ENCODE measurements around the gene RIPK3. TPM values are rescaled to one million over a fixed set of nuclear protein-coding genes. Genes with fewer than 3 reads are reported as not detected.

RIPK3 gene
- total and polyA plus RNA-seq, 4 donors: 1.0 to 2.9 (median 1.9) TPM

- Histone ChIP-seq H3K36me3 (ENCODE audit: control insufficient read depth in 4 of 4, insufficient read depth in 3 of 4, low read depth in 1 of 4, low read length in 3 of 4) (peaks cover 5 to 33% (median 20%) of the 10 kb centered on the region in 4 donors), H3K27ac (ENCODE audit: low read depth in 1 of 2, low read length in 2 of 2) (peak overlapping the region in 1 of 2 donors; percentile 48), H3K27me3 (ENCODE audit: control insufficient read depth in 4 of 4, insufficient read depth in 4 of 4, low read length in 3 of 4) (no peaks in the 10 kb centered on the region), H3K4me1 (ENCODE audit: control insufficient read depth in 4 of 4, insufficient read depth in 4 of 4, low read length in 3 of 4) (peaks cover 2 to 33% (median 32%) of the 10 kb centered on the region in 4 donors), H3K9me3 (ENCODE audit: control insufficient read depth in 4 of 4, low read length in 3 of 4) (no peaks in the 10 kb centered on the region), H3K9ac (ENCODE audit: low read depth in 1 of 2, low read length in 2 of 2) (no peak overlapping the region), H3K4me3 (ENCODE audit: low read depth in 1 of 3, low read length in 3 of 3) (no peak overlapping the region)
- TF ChIP-seq ZBTB33 (IDR thresholded peaks at IDR 0.05): no peak
- TF ChIP-seq, protein P1, sequence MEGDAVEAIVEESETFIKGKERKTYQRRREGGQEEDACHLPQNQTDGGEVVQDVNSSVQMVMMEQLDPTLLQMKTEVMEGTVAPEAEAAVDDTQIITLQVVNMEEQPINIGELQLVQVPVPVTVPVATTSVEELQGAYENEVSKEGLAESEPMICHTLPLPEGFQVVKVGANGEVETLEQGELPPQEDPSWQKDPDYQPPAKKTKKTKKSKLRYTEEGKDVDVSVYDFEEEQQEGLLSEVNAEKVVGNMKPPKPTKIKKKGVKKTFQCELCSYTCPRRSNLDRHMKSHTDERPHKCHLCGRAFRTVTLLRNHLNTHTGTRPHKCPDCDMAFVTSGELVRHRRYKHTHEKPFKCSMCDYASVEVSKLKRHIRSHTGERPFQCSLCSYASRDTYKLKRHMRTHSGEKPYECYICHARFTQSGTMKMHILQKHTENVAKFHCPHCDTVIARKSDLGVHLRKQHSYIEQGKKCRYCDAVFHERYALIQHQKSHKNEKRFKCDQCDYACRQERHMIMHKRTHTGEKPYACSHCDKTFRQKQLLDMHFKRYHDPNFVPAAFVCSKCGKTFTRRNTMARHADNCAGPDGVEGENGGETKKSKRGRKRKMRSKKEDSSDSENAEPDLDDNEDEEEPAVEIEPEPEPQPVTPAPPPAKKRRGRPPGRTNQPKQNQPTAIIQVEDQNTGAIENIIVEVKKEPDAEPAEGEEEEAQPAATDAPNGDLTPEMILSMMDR (IDR thresholded peaks at IDR 0.05; ENCODE audit: low read depth, low read length, missing input control): no peak
- no peak for TF ChIP-seq YY1 (IDR thresholded peaks at IDR 0.05)
- no peak for TF ChIP-seq RAD21 (IDR thresholded peaks at IDR 0.05)
- no peak for TF ChIP-seq NR2F2 (IDR thresholded peaks at IDR 0.05)
- TF ChIP-seq RXRA (IDR thresholded peaks at IDR 0.05): no peak
- no peak for TF ChIP-seq FOXA1 (IDR thresholded peaks at IDR 0.05)
- TF ChIP-seq ATF3 (IDR thresholded peaks at IDR 0.05): no peak
- no peak for TF ChIP-seq EGR1 (IDR thresholded peaks at IDR 0.05; ENCODE audit: low read depth in 2 of 2)
- no peak for DNase-seq (ENCODE audit: low spot score)
- 41% methylated on average over 9 of the region's 9 CpGs for WGBS
Measured at GRCh38 chr14:24290746-24291145, 49.0 kb downstream of the RIPK3 start.

- TF ChIP-seq SP1 (IDR thresholded peaks at IDR 0.05): no peak
- 84% methylated on average over 6 of the region's 6 CpGs for WGBS
- Histone ChIP-seq H3K27ac (ENCODE audit: low read depth in 1 of 2, low read length in 2 of 2) (no peak overlapping the region), H3K4me3 (ENCODE audit: low read depth in 1 of 3, low read length in 3 of 3) (no peak overlapping the region), H3K9ac (ENCODE audit: low read depth in 1 of 2, low read length in 2 of 2) (no peak overlapping the region), H3K9me3 (ENCODE audit: control insufficient read depth in 4 of 4, low read length in 3 of 4) (no peaks in the 10 kb centered on the region), H3K36me3 (ENCODE audit: control insufficient read depth in 4 of 4, insufficient read depth in 3 of 4, low read depth in 1 of 4, low read length in 3 of 4) (peaks cover 3 to 27% (median 13%) of the 10 kb centered on the region in 4 donors), H3K4me1 (ENCODE audit: control insufficient read depth in 4 of 4, insufficient read depth in 4 of 4, low read length in 3 of 4) (peaks cover 2 to 29% (median 28%) of the 10 kb centered on the region in 4 donors), H3K27me3 (ENCODE audit: control insufficient read depth in 4 of 4, insufficient read depth in 4 of 4, low read length in 3 of 4) (no peaks in the 10 kb centered on the region)
- DNase-seq (ENCODE audit: low spot score): no peak
Measured at GRCh38 chr14:24289649-24290280, 50.0 kb downstream of the RIPK3 start.

DNA sequence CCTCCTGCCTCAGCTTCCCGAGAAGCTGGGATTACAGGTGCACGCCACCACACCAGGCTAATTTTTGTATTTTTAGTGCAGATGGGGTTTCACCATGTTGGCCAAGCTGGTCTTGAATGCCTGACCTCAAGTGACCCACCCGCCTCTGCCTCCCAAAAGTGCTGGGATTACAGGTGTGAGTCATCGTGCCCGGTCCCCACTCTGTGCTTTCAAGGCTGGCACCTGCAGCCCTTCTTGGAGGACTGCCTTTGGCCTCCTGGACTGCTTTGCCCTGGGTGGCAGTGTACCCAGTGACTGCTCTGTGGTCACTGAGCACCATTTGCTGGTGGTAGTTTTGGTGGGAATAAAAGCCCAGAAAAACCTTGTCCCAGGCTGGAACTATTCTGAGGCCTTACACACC is 52.8 kb downstream of the RIPK3 start:
- no peaks in the 10 kb centered on the region for H3K27me3 ChIP-seq (ENCODE audit: control insufficient read depth in 4 of 4, insufficient read depth in 4 of 4, low read length in 3 of 4)
- 90% methylated on average over 5 of the region's 5 CpGs for WGBS
- H3K36me3 ChIP-seq (ENCODE audit: control insufficient read depth in 4 of 4, insufficient read depth in 3 of 4, low read depth in 1 of 4, low read length in 3 of 4): peaks cover 3 to 22% (median 12%) of the 10 kb centered on the region in 4 donors
- H3K4me3 ChIP-seq (ENCODE audit: low read depth in 1 of 3, low read length in 3 of 3): no peak overlapping the region
- H3K9me3 ChIP-seq (ENCODE audit: control insufficient read depth in 4 of 4, low read length in 3 of 4): no peaks in the 10 kb centered on the region
- peaks cover 0 to 16% (median 15%) of the 10 kb centered on the region in 4 donors for H3K4me1 ChIP-seq (ENCODE audit: control insufficient read depth in 4 of 4, insufficient read depth in 4 of 4, low read length in 3 of 4)
- no peak overlapping the region for H3K27ac ChIP-seq (ENCODE audit: low read depth in 1 of 2, low read length in 2 of 2)
- DNase-seq (ENCODE audit: low spot score): no peak
- no peak overlapping the region for H3K9ac ChIP-seq (ENCODE audit: low read depth in 1 of 2, low read length in 2 of 2)
- no peak for TF ChIP-seq NR2F2 (IDR thresholded peaks at IDR 0.05)
- no peak for TF ChIP-seq HNF4G (IDR thresholded peaks at IDR 0.05)
- TF ChIP-seq TAF1 (conservative IDR thresholded peaks at IDR 0.05): no peak
- no peak for TF ChIP-seq JUND (IDR thresholded peaks at IDR 0.05)
- TF ChIP-seq FOXA1 (IDR thresholded peaks at IDR 0.05): no peak
- TF ChIP-seq ZBTB33 (IDR thresholded peaks at IDR 0.05): no peak
- TF ChIP-seq GABPA (IDR thresholded peaks at IDR 0.05 in 1 of 2, conservative IDR thresholded peaks at IDR 0.05 in 1 of 2): no peak
- TF ChIP-seq RXRA (IDR thresholded peaks at IDR 0.05): no peak
- no peak for TF ChIP-seq EGR1 (IDR thresholded peaks at IDR 0.05; ENCODE audit: low read depth in 2 of 2)
- TF ChIP-seq FOXA2 (IDR thresholded peaks at IDR 0.05): no peak
- no peak for TF ChIP-seq HNF4A (conservative IDR thresholded peaks at IDR 0.05)
- TF ChIP-seq, protein P1 (IDR thresholded peaks at IDR 0.05; ENCODE audit: low read depth, low read length, missing input control): no peak
- TF ChIP-seq ATF3 (IDR thresholded peaks at IDR 0.05): no peak

Data from liver (tissue), 9 donors.